ENCODE measurements around the gene UBA3. TPM values are rescaled to one million over a fixed set of nuclear protein-coding genes. Genes with fewer than 3 reads are reported as not detected.

Gene UBA3
- total RNA-seq, 1 experiment from 2014 or later: 64.2 TPM

DNA sequence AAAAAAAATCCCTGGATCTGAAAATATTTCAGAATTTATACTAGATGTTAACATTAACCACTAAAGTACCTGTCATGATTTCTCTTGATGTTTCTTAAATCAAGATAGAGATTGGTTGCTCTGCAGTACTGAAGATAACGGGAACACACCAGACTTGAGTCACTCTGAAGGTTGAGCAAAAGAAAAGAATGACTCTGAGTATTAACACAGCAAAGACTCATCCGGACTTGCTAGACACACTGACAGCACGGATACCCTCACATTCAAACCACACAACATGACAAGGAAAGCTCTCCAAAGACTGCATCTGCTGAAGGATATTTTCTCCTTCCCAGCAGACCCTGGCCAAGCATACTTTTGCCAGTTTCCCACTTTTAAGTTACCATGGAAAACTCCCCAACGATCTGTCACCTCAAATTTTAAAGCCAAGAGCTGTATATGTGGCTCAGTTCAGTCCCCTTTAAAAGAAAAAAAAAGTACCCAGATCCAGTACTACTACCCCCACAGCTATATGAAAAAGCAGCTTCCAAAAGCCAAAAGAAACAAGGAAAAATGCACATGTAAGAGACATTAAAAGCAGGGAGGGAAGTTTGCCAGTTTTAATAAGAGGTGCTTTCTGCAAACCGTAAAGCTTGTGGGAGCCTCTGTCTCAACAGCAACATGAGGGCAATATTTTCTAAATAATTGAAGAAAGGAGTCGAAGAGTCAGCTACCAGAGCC, 74.9 kb downstream of the UBA3 start:
- no peak overlapping the region for H3K27ac Mint-ChIP-seq (ENCODE audit: unreplicated experiment)
- no peaks in the 10 kb centered on the region for H3K9me3 Mint-ChIP-seq (ENCODE audit: low read depth, unreplicated experiment)
- H3K4me1 Mint-ChIP-seq (ENCODE audit: low read depth, unreplicated experiment): no peaks in the 10 kb centered on the region
- H3K27me3 Mint-ChIP-seq (ENCODE audit: unreplicated experiment): no peaks in the 10 kb centered on the region
- H3K4me3 Mint-ChIP-seq (ENCODE audit: low read depth, unreplicated experiment): no peak overlapping the region
- BruUV-seq (replicated peaks): no TSS peak
- peaks cover 17% of the 10 kb centered on the region for H3K36me3 Mint-ChIP-seq (ENCODE audit: insufficient read depth, unreplicated experiment)
- CTCF ChIA-PET: interaction anchor here (0.8 to 1.2 kb wide), 2 partner anchors 8 to 9 kb away, joined by 3 to 4 read pairs; partner anchors contain the start of gene EOGT
- intact Hi-C loops (cut with micrococcal nuclease; ENCODE audit: unreplicated experiment): no loop called here
- TF ChIP-seq, protein P1, sequence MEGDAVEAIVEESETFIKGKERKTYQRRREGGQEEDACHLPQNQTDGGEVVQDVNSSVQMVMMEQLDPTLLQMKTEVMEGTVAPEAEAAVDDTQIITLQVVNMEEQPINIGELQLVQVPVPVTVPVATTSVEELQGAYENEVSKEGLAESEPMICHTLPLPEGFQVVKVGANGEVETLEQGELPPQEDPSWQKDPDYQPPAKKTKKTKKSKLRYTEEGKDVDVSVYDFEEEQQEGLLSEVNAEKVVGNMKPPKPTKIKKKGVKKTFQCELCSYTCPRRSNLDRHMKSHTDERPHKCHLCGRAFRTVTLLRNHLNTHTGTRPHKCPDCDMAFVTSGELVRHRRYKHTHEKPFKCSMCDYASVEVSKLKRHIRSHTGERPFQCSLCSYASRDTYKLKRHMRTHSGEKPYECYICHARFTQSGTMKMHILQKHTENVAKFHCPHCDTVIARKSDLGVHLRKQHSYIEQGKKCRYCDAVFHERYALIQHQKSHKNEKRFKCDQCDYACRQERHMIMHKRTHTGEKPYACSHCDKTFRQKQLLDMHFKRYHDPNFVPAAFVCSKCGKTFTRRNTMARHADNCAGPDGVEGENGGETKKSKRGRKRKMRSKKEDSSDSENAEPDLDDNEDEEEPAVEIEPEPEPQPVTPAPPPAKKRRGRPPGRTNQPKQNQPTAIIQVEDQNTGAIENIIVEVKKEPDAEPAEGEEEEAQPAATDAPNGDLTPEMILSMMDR (IDR thresholded peaks at IDR 0.05; ENCODE audit: unreplicated experiment): no peak
- no peak for DNase-seq

Small RNA genes lying within 50 kb of the gene (microRNA-seq; reads per million reads assigned to microRNA genes)
- gene MIR3136: 3.5 reads per million, percentile 4 among the genes with 10 or more reads in this experiment

Other genes starting within 250 kb of the UBA3 start
- 0.69 TPM in 1 of 2 replicates, not detected in the other for gene TAFA4, start 147.8 kb downstream of the UBA3 start, total RNA-seq (2022)
- gene EOGT, start 66.7 kb downstream of the UBA3 start, total RNA-seq (2022): 16.8 and 21.0 TPM in 2 replicates
- 31.3 and 34.4 TPM in 2 replicates for gene TMF1, start 28.0 kb downstream of the UBA3 start, total RNA-seq (2022)
- gene ARL6IP5, start 4.6 kb upstream of the UBA3 start, total RNA-seq (2022): 65.5 and 76.9 TPM in 2 replicates
- not detected in 2 replicates for gene LMOD3, start 42.2 kb upstream of the UBA3 start, total RNA-seq (2022)

All from Calu3 (cell line).